ENCODE measurements around the gene GABARAPL1.
"Not testable (repeated sequence)": the region's sequence is repeated elsewhere in the genome, so short reads cannot be mapped to it uniquely, and the experiment has no call there.

The GABARAPL1 gene

DNA sequence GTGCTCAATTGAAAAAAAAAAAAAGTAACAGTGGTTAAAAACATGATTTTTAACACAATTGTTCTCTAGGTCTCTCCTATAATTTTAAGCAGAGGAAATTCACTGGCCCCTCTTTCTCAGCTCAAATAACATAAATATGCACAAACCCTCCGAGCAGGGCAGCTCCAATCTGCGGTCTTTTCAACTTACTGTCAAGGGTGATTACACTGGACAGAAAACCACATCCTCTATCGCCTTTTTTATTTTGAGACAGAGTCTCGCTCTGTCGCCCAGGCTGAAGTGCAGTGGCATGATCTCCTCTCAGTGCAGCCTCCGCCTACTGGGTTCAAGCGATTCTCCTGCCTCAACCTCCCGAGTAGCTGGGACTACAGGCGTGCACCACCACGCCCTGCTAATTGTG is 16.5 kb upstream of the GABARAPL1 start:
- intact Hi-C loops (cut with DNase I): no loop called here
- no peak for DNase-seq

DNA sequence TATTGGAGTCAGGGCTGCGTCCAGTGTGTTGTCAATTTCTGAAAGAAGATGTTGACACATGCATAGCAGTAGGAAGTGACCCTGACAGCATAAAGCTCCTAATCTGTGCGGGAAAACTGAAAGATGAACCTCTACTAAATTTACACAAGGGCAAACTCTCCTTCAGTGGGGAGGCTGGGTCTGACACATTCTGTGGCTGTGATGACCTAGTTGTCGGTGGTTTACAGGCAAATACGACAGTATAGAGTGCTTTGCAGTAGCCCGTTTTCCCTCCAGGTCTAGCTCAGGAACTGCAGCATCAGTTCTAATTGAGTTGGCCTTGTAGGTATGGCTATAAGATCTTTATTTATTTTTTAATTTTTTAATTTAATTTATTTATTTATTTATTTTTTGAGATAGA is 14.8 kb upstream of the GABARAPL1 start:
- intact Hi-C loops (cut with DNase I): no loop called here
- no peak for DNase-seq

- DNase-seq; intact Hi-C loops (cut with DNase I): not testable (repeated sequence)
Measured at GRCh38 chr12:10204495-10204894, 8.2 kb upstream of the GABARAPL1 start.

DNA sequence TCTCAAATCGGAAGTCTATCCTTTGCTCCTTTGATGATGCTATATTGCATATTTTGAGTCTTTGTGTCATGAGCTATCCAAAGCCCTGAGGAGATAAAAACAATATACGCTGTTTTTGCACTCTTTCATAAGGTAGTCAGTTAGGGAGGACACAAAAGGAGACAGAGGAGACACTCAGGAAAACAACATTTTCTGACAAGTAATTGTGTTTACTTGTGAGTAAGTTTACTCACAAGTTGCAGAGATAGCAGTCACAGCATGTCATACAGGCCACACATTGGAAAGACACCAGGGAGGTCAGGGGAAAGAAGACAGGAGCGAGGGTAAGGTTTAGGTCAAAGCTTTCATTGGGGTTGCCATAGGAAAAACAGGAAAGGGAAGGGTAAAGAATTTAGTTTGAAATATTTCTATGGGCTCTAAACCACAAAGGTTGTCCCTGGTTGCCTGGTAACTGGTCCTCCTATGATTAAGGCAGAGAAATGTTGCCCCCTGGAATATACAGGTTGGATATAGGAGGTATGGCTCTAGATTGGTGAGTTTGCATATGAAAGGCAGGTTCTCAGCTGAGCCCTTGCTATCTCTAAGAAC is 7.4 kb upstream of the GABARAPL1 start:
- intact Hi-C loops (cut with DNase I): no loop called here
- no peak for DNase-seq

DNA sequence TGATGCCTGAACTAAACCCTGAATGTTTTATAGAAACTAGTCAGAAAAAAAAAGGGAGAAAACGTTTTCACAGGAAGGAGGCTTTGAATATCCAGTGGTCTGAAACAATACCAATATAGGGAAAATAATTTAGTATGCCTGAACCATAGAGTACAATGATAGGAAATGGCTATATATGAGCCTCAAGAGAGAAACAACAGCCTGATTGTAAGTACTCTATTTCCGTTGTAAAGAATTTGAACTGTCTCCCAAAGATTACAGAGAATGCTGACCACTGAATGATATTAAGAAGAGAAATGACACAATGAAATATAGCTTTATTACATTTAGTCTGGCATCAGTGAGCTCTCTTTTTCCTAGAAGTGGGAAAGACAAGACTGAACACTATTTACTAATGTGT is 5.5 kb upstream of the GABARAPL1 start:
- no peak for DNase-seq
- intact Hi-C loops (cut with DNase I): no loop called here

DNA sequence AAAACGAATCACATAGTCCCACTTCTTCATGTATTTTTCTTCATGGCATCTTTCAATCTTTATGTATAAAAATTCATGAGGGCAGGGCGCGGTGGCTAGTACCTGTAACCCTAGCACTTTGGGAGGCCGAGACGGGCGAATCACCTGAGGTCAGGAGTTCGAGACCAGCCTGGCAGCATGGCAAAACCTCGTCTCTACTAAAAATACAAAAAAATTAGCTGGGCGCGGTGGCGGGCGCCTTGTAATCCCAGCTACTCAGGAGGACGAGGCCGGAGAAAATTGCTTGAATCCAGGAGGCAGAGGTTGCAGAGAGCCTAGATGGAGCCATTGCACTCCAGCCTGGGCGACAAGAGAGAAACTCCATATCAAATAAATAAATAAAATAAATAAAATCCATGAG is 2.5 kb upstream of the GABARAPL1 start:
- intact Hi-C loops (cut with DNase I): loop anchor here (5.0 kb wide), 1 partner anchor 463 kb away; no protein-coding TSS in a partner anchor
- DNase-seq: no peak

GRCh38 chr12:10211101-10211939 is 1.4 kb upstream of the GABARAPL1 start:
- intact Hi-C loops (cut with DNase I): loop anchor here (5.0 kb wide), 1 partner anchor 464 kb away; no protein-coding TSS in a partner anchor
- peak in 1 of 10 donors; percentile 74 for DNase-seq

DNA sequence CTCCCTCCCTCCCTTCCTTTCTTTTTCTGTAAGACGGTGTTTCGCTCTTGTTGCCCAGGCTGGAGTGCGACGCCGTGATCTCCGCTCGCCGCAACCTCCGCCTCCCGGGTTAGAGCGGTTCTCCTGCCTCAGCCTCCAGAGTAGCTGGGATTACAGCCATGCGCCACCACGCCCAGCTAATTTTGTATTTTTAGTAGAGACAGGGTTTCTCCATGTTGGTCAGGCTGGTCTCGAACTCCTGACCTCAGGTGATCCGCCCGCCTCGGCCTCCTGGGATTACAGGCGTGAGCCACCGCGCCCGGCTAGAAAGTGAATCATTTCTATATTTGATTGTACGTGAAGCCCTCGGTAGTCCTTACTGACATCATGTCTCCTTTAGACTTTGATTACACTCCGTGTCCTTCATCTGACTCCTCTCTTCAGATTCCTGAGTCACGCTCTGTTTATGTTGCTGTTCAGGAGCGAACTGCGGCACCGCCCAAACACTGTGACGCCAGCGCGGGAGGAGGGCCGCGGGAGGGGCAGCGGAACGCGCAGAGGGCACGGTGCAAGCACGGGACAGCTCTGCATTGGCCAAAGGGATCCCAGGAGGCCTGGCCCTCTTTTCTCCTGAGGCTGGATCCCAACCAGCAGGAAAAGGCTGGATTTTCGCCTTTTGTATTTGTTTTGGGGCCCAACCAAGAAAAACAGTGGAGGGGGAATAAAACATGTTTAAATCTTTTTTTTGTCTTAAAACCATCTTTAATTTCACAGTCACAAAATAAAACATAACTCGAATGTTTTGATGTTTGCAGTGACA is 538 bp upstream of the GABARAPL1 start:
- intact Hi-C loops (cut with DNase I): loop anchor here (5.0 kb wide), 1 partner anchor 465 kb away; no protein-coding TSS in a partner anchor
- DNase-seq: peak; percentile 90 to 99 (median 94)

- DNase-seq: peak; percentile 53 to 95 (median 66)
- intact Hi-C loops (cut with DNase I): loop anchor here (5.0 kb wide), 1 partner anchor 466 kb away; no protein-coding TSS in a partner anchor
Measured at GRCh38 chr12:10213168-10214135, 775 bp downstream of the GABARAPL1 start.

DNA sequence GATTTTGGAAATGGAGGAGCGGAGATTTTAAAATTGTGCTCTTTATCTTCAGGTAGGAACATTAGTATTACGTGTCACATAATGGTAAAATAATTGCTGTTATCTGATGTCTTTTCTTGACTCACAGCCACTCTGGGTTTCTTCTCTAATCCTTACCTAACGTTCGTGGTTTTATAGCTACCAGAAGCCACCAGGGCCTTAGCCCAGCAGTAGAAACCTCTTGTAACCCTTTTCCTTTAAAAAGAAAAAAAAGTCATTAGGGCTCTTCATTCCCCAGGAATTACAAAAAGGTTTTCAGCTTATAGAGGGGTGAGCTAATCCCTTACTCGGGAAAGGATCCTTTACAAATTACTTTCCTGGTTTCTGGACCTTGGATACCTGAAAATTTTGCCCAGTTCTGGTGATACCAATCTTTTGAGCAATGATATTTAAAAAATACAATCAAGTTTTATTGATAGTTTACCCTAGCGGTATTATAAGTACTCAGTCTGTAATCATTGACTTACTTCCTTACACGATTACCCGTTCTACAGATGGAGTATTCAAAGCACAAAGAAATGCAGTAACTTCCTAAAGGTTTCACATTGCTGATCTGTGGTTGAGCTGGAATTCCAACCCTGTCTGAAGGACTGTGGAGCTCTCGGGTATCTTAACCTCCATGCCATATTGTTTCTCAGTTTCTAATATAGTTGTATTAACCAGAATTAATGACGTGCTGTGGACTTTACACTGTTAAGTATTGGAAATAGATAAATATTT is 1.6 kb downstream of the GABARAPL1 start:
- intact Hi-C loops (cut with DNase I): loop anchor here (5.0 kb wide), 1 partner anchor 467 kb away; no protein-coding TSS in a partner anchor
- DNase-seq: no peak

DNA sequence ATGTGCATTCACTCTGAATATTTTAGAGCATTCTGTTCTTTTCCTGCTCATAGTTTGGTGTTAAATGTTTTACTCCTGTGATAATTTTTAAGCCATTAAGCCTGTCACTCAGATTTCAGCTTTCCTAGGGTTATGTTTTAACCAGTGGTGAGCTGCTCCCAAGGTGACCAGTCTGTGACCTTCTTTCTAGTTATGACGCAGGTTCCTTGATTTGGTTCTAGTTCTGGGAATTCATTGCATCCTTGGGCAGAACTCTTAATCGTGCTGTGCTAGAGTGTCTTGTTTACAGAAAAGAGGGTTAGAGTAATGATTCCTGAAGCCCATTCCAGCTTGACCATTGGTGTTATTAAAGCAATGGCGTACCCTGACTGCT is 2.2 kb downstream of the GABARAPL1 start:
- DNase-seq: no peak
- intact Hi-C loops (cut with DNase I): loop anchor here (5.0 kb wide), 1 partner anchor 468 kb away; no protein-coding TSS in a partner anchor

DNA sequence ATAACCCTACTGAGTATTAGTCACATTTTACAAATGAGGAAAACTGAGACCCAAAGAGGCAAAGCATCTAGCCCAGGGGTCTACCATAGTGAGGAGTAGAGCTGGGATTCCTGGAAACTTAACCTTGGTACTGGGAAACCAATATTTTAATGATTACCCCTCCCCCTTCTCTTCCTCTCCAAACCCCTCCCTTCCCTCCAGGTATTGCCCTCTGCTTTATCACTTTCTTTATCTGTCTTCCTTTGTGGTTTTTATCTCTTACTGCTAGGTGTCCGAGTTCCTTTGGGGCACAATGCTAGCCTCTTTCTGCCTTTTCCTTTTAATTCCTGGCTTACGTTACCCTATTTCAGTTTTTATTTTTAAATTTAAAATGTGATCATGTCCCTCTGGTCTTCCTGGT is 2.8 kb downstream of the GABARAPL1 start:
- DNase-seq: no peak
- intact Hi-C loops (cut with DNase I): no loop called here

DNA sequence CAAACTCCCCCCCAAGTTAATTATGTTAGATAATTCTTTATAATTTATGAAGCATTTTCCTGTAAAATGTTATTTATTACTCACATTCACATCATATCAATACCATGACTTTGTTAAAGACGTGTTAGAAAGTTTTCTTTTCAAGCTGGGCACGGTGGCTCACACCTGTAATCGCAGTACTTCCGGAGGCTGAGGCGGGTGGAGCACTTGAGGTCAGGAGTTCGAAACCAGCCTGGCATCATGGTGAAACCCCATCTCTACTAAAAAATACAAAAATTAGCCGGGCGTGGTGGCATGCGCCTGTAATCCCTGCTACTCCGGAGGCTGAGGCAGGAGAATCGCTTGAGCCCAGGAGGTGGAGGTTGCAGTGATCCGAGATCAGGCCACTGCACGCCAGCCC is 3.3 kb downstream of the GABARAPL1 start:
- peak in 1 of 10 donors; percentile 46 for DNase-seq
- intact Hi-C loops (cut with DNase I): not testable (repeated sequence)

- intact Hi-C loops (cut with DNase I): no loop called here
- no peak for DNase-seq
Measured at GRCh38 chr12:10218021-10218420, 5.3 kb downstream of the GABARAPL1 start.

DNA sequence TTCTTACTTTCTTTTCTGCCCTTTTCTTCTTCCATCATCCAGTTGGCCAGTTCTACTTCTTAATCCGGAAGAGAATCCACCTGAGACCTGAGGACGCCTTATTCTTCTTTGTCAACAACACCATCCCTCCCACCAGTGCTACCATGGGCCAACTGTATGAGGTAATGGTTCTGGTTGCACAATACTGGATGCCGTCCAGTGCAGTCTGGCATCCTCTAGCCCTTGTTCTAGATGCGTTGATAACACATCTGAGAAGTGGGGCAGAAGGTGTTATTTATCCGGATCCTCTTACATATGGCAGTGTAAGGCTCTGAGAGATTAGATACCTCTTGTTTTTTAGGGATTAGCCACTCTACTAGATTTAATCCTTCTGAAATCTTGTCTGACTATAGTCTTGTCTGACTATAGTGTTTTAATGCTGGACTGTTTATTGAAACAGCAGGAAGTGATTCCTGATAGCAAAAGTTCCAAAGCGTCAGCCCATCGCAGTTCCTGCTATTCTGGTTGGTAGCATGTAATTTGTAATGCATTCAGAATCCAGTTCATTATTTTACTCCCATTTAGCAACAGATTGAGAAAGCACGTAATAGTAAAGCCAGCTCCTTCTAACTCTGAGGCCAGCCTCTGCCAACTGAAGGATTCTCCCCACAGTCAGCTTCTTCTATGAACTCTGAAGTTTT is 7.9 kb downstream of the GABARAPL1 start:
- intact Hi-C loops (cut with DNase I): no loop called here
- DNase-seq: peak in 8 of 10 donors; percentile 43 to 92 (median 62)

GRCh38 chr12:10221846-10222245 is 9.2 kb downstream of the GABARAPL1 start:
- intact Hi-C loops (cut with DNase I): no loop called here
- DNase-seq: no peak

- intact Hi-C loops (cut with DNase I): no loop called here
- DNase-seq: peak in 6 of 10 donors; percentile 20 to 89 (median 44)
Measured at GRCh38 chr12:10223208-10223607, 10.5 kb downstream of the GABARAPL1 start.

- DNase-seq: peak in 1 of 10 donors; percentile 80
- intact Hi-C loops (cut with DNase I): not testable (repeated sequence)
Measured at GRCh38 chr12:10225426-10225825, 12.7 kb downstream of the GABARAPL1 start.

Measured in posterior cingulate gyrus (tissue), 11 donors.